ENCODE measurements around the gene AKT1.
"Not testable (repeated sequence)": the region's sequence is repeated elsewhere in the genome, so short reads cannot be mapped to it uniquely, and the experiment has no call there.

Gene AKT1

GRCh38 chr14:104751539-104752422, 43.8 kb downstream of the AKT1 start:
- DNase-seq: no peak

- DNase-seq: not testable (repeated sequence)
Measured at GRCh38 chr14:104750753-104751057, 44.8 kb downstream of the AKT1 start.

GRCh38 chr14:104750056-104750752, 45.3 kb downstream of the AKT1 start:
- DNase-seq: no peak

GRCh38 chr14:104749111-104749649, 46.4 kb downstream of the AKT1 start:
- no peak for DNase-seq

GRCh38 chr14:104747876-104748275, 47.7 kb downstream of the AKT1 start:
- no peak for DNase-seq

GRCh38 chr14:104746934-104747481, 48.5 kb downstream of the AKT1 start:
- no peak for DNase-seq

GRCh38 chr14:104746071-104746545, 49.4 kb downstream of the AKT1 start:
- no peak for DNase-seq

- no peak for DNase-seq
Measured at GRCh38 chr14:104745431-104745830, 50.1 kb downstream of the AKT1 start.

- no peak for DNase-seq
Measured at GRCh38 chr14:104744484-104744883, 51.1 kb downstream of the AKT1 start.

GRCh38 chr14:104743461-104744380, 51.8 kb downstream of the AKT1 start:
- no peak for DNase-seq

GRCh38 chr14:104742586-104743455, 52.7 kb downstream of the AKT1 start:
- DNase-seq: no peak

GRCh38 chr14:104741803-104742251, 53.7 kb downstream of the AKT1 start:
- DNase-seq: no peak

GRCh38 chr14:104741108-104741802, 54.3 kb downstream of the AKT1 start:
- no peak for DNase-seq

GRCh38 chr14:104739546-104740516, 55.7 kb downstream of the AKT1 start:
- no peak for DNase-seq

- DNase-seq: no peak
Measured at GRCh38 chr14:104739026-104739425, 56.5 kb downstream of the AKT1 start.

- DNase-seq: no peak
Measured at GRCh38 chr14:104738375-104739019, 57.1 kb downstream of the AKT1 start.

- no peak for DNase-seq
Measured at GRCh38 chr14:104735830-104736642, 59.5 kb downstream of the AKT1 start.

Data from NCI-H526 (cell line).